SU-DHL-6 (cell line): ENCODE data around the gene ARL2.
"Not testable (repeated sequence)": the region's sequence is repeated elsewhere in the genome, so short reads cannot be mapped to it uniquely, and the experiment has no call there.

Experiments
- H2AFZ ChIP-seq: fragments of 200-600 bp; sonication (generic); 2 replicates; pipeline ENCODE4 v1.6.1; 2014; ENCODE audit warnings: low read depth, mild to moderate bottlenecking, moderate library complexity, mixed read lengths, antibody characterized with exemption, low read length; ENCODE audit not compliant: severe bottlenecking
- H3F3A ChIP-seq: fragments of 200-600 bp; shearing (Covaris generic); 2 replicates; pipeline ENCODE4 v1.6.0; 2016; ENCODE audit warnings: antibody characterized with exemption, mild to moderate bottlenecking; ENCODE audit not compliant: insufficient read depth
- H3K27ac ChIP-seq: fragments of 200-600 bp; sonication (generic); 2 replicates; pipeline ENCODE4 v1.5.1; 2016; ENCODE audit warnings: low read depth, mild to moderate bottlenecking, low read length, moderate library complexity, mixed read lengths
- H3K27me3 ChIP-seq: fragments of 200-600 bp; sonication (generic), shearing (Covaris generic); 2 replicates; pipeline ENCODE4 v1.6.0; 2014; ENCODE audit warnings: mild to moderate bottlenecking, low read length
- H3K36me3 ChIP-seq: fragments of 200-600 bp; sonication (generic); 2 replicates; pipeline ENCODE4 v1.6.1; 2014; ENCODE audit warnings: mild to moderate bottlenecking, low read length, mixed read lengths
- H3K4me2 ChIP-seq: fragments of 300-600, 200-600 bp; shearing (Covaris generic), sonication (generic); 2 replicates; pipeline ENCODE4 v1.6.0; 2014; ENCODE audit warnings: low read length, low read depth, mild to moderate bottlenecking; ENCODE audit not compliant: poor library complexity, severe bottlenecking
- H3K4me3 ChIP-seq: fragments of 200-600 bp; sonication (generic); 2 replicates; pipeline ENCODE4 v1.5.1; 2014; ENCODE audit warnings: antibody characterized with exemption, low read length, mild to moderate bottlenecking, mixed read lengths; ENCODE audit not compliant: insufficient read depth, poor library complexity, severe bottlenecking
- H3K79me2 ChIP-seq: fragments of 200-600 bp; sonication (generic); 2 replicates; pipeline ENCODE4 v1.6.1; 2014; ENCODE audit warnings: mild to moderate bottlenecking, low read length, moderate library complexity; ENCODE audit not compliant: insufficient read depth
- H3K9ac ChIP-seq: fragments of 200-600 bp; sonication (generic); 2 replicates; pipeline ENCODE4 v1.7.0; 2014; ENCODE audit warnings: mild to moderate bottlenecking, low read length
- H3K9me2 ChIP-seq: fragments of 200-600 bp; sonication (generic); replicated peaks from 2 replicates; pipeline ENCODE4 v1.6.1; 2014; ENCODE audit warnings: low read length; ENCODE audit not compliant: insufficient read depth
- H3K9me3 ChIP-seq: fragments of 200-600 bp; sonication (generic); 2 replicates; pipeline ENCODE4 v1.6.1; 2014; ENCODE audit warnings: low read length, mixed read lengths; ENCODE audit not compliant: insufficient read depth
- H4K20me1 ChIP-seq: fragments of 200-600 bp; sonication (generic); 2 replicates; pipeline ENCODE4 v1.6.1; 2014; ENCODE audit warnings: low read depth, mild to moderate bottlenecking, antibody characterized with exemption, low read length, moderate library complexity, mixed read lengths
- EZH2phosphoT487 ChIP-seq: fragments of 200-600 bp; sonication (generic), shearing (Covaris generic); conservative IDR thresholded peaks from 2 replicates; pipeline ENCODE4 v1.6.1; 2018; ENCODE audit warnings: mild to moderate bottlenecking, antibody characterized with exemption, low read length, moderate library complexity, mixed read lengths
- TF ChIP-seq, protein P1 (sequence below): fragments of 200-600 bp; sonication (generic); IDR thresholded peaks from one replicate; pipeline ENCODE4 v1.5.1; 2017; ENCODE audit warnings: antibody characterized with exemption, mild to moderate bottlenecking, low read length, moderate library complexity; ENCODE audit not compliant: insufficient read depth, poor library complexity, severe bottlenecking

ARL2 gene

DNA sequence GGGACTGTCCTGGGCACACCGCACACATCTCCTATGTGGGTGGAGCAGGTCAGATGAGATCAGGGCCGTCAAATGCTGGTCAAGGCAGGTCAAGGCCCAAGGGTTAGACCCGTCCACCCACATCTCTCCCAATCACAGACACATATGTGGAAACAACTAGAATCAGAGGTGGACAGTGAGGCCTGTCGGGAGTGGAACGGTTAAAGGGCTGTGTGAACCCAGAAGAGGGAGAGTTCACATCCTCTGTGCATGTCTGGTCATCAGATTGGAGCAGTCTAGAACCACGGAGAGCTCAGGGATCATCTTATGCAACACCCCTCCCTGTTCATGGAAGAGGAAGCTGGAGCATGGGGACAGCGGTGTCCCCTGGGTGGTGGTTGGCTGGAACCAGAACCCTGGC, 5.9 kb downstream of the ARL2 start:
- Histone ChIP-seq H3F3A (no peaks in the 10 kb centered on the region), H3K9ac (no peak overlapping the region), H3K9me2 (no peaks in the 10 kb centered on the region), H3K4me3 (no peak overlapping the region), H3K4me2 (no peak overlapping the region), H3K27me3 (no peaks in the 10 kb centered on the region), H3K36me3 (no peaks in the 10 kb centered on the region), H3K9me3 (no peaks in the 10 kb centered on the region), H3K27ac (no peak overlapping the region), H3K79me2 (peaks cover 21% of the 10 kb centered on the region), H4K20me1 (no peaks in the 10 kb centered on the region), H2AFZ (no peak overlapping the region)
- no peak for TF ChIP-seq EZH2phosphoT487
- TF ChIP-seq, protein P1, sequence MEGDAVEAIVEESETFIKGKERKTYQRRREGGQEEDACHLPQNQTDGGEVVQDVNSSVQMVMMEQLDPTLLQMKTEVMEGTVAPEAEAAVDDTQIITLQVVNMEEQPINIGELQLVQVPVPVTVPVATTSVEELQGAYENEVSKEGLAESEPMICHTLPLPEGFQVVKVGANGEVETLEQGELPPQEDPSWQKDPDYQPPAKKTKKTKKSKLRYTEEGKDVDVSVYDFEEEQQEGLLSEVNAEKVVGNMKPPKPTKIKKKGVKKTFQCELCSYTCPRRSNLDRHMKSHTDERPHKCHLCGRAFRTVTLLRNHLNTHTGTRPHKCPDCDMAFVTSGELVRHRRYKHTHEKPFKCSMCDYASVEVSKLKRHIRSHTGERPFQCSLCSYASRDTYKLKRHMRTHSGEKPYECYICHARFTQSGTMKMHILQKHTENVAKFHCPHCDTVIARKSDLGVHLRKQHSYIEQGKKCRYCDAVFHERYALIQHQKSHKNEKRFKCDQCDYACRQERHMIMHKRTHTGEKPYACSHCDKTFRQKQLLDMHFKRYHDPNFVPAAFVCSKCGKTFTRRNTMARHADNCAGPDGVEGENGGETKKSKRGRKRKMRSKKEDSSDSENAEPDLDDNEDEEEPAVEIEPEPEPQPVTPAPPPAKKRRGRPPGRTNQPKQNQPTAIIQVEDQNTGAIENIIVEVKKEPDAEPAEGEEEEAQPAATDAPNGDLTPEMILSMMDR = no peak

DNA sequence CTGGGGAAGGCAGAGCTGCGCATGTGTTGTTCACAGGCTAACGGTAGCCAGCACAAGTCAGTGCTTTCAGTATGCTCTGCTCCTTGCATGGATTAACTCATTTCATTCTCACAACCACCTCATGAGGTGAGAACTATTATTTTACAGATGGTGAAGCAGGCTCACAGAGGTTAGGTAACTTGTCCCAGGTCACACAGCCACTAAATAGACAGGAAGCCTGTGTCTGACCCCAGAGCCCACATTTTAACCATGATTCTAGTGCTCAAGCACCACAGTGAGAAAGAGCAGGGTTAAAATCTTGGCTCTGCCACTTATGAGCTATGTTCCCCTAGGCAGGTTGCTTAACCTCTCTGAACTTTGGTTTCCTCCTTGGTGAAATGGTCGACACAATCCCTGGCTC, 7.0 kb downstream of the ARL2 start:
- no peak overlapping the region for H3K27ac ChIP-seq
- TF ChIP-seq, protein P1 = no peak
- TF ChIP-seq EZH2phosphoT487 = no peak
- no peak overlapping the region for H3K9ac ChIP-seq
- H3K4me3 ChIP-seq = no peak overlapping the region
- H2AFZ ChIP-seq = no peak overlapping the region
- no peaks in the 10 kb centered on the region for H3F3A ChIP-seq
- no peaks in the 10 kb centered on the region for H3K9me3 ChIP-seq
- H3K27me3 ChIP-seq = no peaks in the 10 kb centered on the region
- H3K79me2 ChIP-seq = peaks cover 9% of the 10 kb centered on the region; the same call in 1 of the 2 replicates
- H3K4me2 ChIP-seq = no peak overlapping the region
- no peaks in the 10 kb centered on the region for H4K20me1 ChIP-seq
- H3K36me3 ChIP-seq = no peaks in the 10 kb centered on the region
- H3K9me2 ChIP-seq = no peaks in the 10 kb centered on the region

DNA sequence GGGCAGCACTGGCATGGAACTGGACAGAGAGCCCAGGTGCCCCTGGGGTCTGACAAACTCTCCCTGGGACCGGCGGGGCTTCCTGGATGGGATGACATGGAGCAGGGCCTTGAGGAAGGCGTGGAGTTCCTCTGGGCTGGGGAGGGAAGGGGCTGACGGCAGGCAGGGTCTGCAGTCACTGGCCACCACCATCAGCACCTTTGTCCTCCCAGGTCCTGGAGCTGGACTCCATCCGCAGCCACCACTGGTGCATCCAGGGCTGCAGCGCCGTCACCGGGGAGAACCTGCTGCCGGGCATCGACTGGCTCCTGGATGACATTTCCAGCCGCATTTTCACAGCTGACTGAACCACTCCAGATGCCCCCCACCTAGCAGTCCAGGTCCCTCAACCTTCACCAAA, 7.5 kb downstream of the ARL2 start:
- Histone ChIP-seq H3K9me2 (no peaks in the 10 kb centered on the region), H3K4me2 (no peak overlapping the region), H2AFZ (no peak overlapping the region), H3K9me3 (no peaks in the 10 kb centered on the region), H3K36me3 (no peaks in the 10 kb centered on the region), H3K27me3 (no peaks in the 10 kb centered on the region), H4K20me1 (no peaks in the 10 kb centered on the region), H3F3A (no peaks in the 10 kb centered on the region), H3K9ac (no peak overlapping the region), H3K4me3 (no peak overlapping the region), H3K79me2 (0 out of 2 replicates have a peak, but pooled peaks cover 4% of the 10 kb centered on the region), H3K27ac (no peak overlapping the region)
- no peak for TF ChIP-seq EZH2phosphoT487
- TF ChIP-seq, protein P1 = no peak

DNA sequence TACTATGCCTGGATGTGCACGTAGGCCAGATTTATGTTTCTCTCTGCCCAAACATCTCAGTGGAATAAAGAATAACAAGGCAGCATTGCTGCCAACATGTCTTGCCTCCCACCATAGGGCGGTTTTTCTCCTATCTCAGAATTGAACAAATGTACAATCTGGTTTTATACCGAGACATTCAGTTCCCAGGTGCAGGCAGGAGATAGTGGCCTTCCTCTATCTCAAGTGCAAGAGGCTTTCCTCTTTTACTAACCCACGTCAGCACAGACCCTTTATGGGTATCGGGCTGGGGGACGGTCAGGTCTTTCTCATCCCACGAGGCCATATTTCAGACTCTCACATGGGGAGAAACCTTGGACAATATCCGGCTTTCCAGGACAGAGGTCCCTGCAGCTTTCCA, 9.5 kb downstream of the ARL2 start:
- not testable (repeated sequence) for H4K20me1 ChIP-seq, H3K4me3 ChIP-seq, H3K27me3 ChIP-seq, H3K4me2 ChIP-seq, H3K9me3 ChIP-seq, H3K79me2 ChIP-seq, H3F3A ChIP-seq, H3K36me3 ChIP-seq, H3K9ac ChIP-seq, H3K9me2 ChIP-seq, H3K27ac ChIP-seq, H2AFZ ChIP-seq
